IPS DF 6.9 (cell line): ENCODE results near the gene SIK2.
A peak's percentile ranks its signal among the peaks of the same experiment; 100 is the strongest.
"Not testable (repeated sequence)": the region's sequence is repeated elsewhere in the genome, so short reads cannot be mapped to it uniquely, and the experiment has no call there.

Experiments used
- DNase-seq: peaks from one replicate; pipeline ENCODE4 v3.0.0-alpha.2; 2013; ENCODE audit warnings: low read depth, low spot score
- H3K27ac ChIP-seq: one replicate; pipeline ENCODE4 v1.5.1; 2013; ENCODE audit warnings: low read length, control low read depth
- H3K27me3 ChIP-seq: 2 replicates; pipeline ENCODE4 v1.6.1; 2013; ENCODE audit warnings: mild to moderate bottlenecking, low read length; ENCODE audit not compliant: control insufficient read depth, insufficient read depth
- H3K36me3 ChIP-seq: 2 replicates; pipeline ENCODE4 v1.6.1; 2013; ENCODE audit warnings: low read length; ENCODE audit not compliant: control insufficient read depth, insufficient read depth
- H3K4me1 ChIP-seq: 2 replicates; pipeline ENCODE4 v1.6.1; 2013; ENCODE audit warnings: low read length; ENCODE audit not compliant: control insufficient read depth, insufficient read depth
- H3K4me3 ChIP-seq: 2 replicates; pipeline ENCODE4 v1.5.1; 2013; ENCODE audit warnings: mild to moderate bottlenecking, low read length
- H3K9me3 ChIP-seq: 2 replicates; pipeline ENCODE4 v1.6.1; 2013; ENCODE audit warnings: low read length, inconsistent platforms; ENCODE audit not compliant: control insufficient read depth, insufficient read depth
- WGBS: extraction: QIAGEN DNeasy Blood & Tissue Kit; methylation state at CpG from one replicate; pipeline ENCODE4 v1.1.7; 2013; ENCODE audit warnings: mixed read lengths, missing lambda C conversion rate; ENCODE audit not compliant: insufficient read length, insufficient coverage; 5-methylcytosine and 5-hydroxymethylcytosine counted together

SIK2 gene

DNA sequence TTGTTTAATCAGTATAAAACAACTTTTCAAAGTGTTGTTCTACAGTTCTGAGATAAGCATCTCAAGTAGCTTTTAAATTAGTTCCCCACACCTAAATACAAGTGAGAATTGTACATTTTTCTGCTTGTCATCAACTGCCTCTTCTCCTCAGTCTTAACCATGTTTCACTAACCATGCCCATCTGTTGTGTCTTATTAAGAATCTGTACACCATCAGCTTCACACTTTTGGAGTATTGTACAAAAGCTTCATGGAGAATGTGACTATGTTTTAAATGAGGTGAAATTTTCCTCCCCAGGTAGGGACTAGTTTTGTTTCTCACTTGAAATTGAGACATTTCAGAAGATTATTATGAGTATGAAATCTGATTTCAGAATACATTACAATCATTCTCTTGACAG, 52.4 kb downstream of the SIK2 start:
- no peaks in the 10 kb centered on the region for H3K27me3 ChIP-seq
- no peaks in the 10 kb centered on the region for H3K36me3 ChIP-seq
- H3K4me1 ChIP-seq: no peaks in the 10 kb centered on the region
- H3K9me3 ChIP-seq: no peaks in the 10 kb centered on the region
- no peak overlapping the region for H3K27ac ChIP-seq
- H3K4me3 ChIP-seq: no peak overlapping the region
- no peak for DNase-seq

DNA sequence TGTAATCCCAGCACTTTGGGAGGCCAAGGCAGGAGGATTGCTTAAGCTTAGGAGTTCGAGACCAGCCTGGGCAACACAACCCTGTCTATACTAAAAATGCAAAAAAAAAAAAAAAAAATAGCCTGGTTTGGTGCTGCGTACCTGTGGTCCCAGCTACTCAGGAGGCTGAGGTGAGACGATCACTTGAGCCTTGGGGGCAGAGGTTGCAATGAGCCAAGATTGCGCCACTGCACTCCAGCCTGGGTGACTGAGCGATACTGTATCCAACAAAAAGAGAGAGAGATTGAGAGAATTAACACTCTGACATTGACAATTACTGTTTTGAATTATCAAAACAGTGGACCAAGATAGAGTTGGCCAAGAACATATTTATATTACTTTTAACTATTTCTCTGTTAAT, 53.7 kb downstream of the SIK2 start:
- WGBS: no CpG with 5 or more reads among the region's 5 CpGs

GRCh38 chr11:111657905-111658304, 55.7 kb downstream of the SIK2 start:
- H3K27ac ChIP-seq, H3K4me1 ChIP-seq, DNase-seq, H3K4me3 ChIP-seq, H3K36me3 ChIP-seq, H3K9me3 ChIP-seq, H3K27me3 ChIP-seq: not testable (repeated sequence)
- no CpG with 5 or more reads among the region's 8 CpGs for WGBS

More for the DNA sequence above, 53.7 kb downstream of the SIK2 start:
- no peaks in the 10 kb centered on the region for H3K36me3 ChIP-seq
- no peak overlapping the region for H3K27ac ChIP-seq
- no peaks in the 10 kb centered on the region for H3K4me1 ChIP-seq
- H3K27me3 ChIP-seq: no peaks in the 10 kb centered on the region
- H3K9me3 ChIP-seq: no peaks in the 10 kb centered on the region
- H3K4me3 ChIP-seq: no peak overlapping the region
- no peak for DNase-seq

- not testable (repeated sequence) for H3K36me3 ChIP-seq, H3K27ac ChIP-seq, H3K9me3 ChIP-seq, H3K4me1 ChIP-seq, DNase-seq, H3K4me3 ChIP-seq, H3K27me3 ChIP-seq
- no CpG with 5 or more reads among the region's 3 CpGs for WGBS
Observed at GRCh38 chr11:111658493-111658892, 56.2 kb downstream of the SIK2 start.

DNA sequence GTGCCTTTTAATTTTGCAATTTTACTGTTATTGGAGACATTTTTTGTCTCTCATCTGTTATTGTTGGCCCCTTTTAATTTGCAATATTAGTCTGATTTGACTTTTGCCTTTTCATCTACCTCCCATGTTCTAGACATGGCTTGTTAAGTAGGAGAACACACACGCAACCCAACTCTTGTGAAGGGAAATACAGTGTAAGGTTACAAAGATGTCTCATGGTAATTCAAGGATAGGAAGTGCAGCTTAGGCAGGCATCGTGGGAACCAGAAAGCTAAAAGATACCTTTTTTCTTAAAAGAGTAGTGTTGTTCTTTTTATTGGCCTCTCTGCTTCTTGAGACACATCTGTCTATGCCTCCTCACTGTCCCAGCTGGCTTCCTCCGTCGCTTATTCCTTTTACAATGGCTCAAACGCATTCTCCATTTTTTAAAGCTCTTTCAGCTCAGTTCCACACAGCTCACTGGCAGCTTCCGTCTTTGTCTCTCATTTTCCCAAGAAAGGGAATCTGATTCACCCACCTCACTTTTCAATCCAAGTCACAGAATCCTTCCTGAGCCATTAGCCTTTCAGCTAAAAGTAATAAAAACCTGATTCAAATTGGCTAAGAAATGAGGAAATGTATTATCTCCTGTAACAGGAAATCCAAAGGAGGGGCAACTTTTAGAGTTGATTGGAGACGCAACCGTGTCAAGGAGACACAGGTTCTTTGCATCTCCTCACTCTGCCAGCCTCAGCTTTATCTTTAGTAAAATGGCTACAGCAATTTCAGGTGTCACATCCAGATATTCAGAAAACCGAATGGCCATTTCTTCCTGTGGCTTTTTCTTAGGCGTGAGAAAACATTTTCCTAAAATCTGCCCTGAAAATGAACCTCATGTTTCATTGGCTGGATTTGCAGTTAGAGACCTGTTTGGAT, 57.2 kb downstream of the SIK2 start:
- Histone ChIP-seq H3K27me3 (no peaks in the 10 kb centered on the region), H3K4me3 (no peak overlapping the region), H3K27ac (no peak overlapping the region), H3K36me3 (no peaks in the 10 kb centered on the region), H3K9me3 (no peaks in the 10 kb centered on the region), H3K4me1 (no peaks in the 10 kb centered on the region)
- WGBS: no CpG with 5 or more reads among the region's 10 CpGs
- no peak for DNase-seq

DNA sequence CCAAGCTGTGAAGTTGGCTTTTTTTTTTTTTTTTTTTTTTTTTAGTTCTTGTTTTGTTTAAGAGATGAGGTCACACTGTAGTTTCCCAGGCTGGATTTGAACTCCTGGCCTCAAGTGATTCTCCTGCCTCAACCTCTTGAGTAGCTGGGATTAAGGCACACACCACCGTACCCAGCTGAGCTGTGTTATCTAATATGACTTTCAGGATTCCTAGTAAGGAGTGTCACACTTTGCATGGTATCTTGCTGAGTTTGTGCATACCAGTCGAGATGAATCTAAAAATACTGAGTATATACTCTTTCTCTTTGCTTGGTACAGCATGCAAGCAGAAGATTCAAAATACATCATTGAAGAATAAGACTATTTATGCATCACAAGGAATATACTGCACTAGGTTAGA, 58.6 kb downstream of the SIK2 start:
- Histone ChIP-seq H3K36me3 (no peaks in the 10 kb centered on the region), H3K27me3 (no peaks in the 10 kb centered on the region)
- no peak for DNase-seq

DNA sequence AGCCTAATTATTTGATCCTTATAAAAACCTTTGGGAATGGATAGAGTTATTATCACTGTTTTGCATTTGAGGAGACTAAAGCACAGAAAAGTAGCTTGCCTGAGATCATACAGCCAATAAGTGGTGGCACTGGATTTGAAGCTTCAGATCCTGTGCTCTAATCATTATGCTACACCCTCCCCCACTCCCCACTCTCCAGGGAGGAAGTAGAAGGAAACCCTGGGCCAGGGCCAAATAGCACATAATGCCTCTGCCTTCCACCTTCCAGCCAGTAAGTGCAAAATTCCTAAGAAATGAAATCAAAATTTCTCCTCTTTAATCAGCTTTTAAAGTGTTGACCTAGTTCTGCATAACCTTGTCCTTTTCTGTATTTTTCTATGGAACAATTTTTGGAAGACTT, 61.6 kb downstream of the SIK2 start:
- no peaks in the 10 kb centered on the region for H3K36me3 ChIP-seq
- no peaks in the 10 kb centered on the region for H3K4me1 ChIP-seq
- no peak overlapping the region for H3K4me3 ChIP-seq
- DNase-seq: no peak
- no peaks in the 10 kb centered on the region for H3K9me3 ChIP-seq
- H3K27me3 ChIP-seq: no peaks in the 10 kb centered on the region
- no peak overlapping the region for H3K27ac ChIP-seq

More for the DNA sequence above, 58.6 kb downstream of the SIK2 start:
- H3K9me3 ChIP-seq: no peaks in the 10 kb centered on the region
- no peaks in the 10 kb centered on the region for H3K4me1 ChIP-seq
- H3K4me3 ChIP-seq: no peak overlapping the region
- H3K27ac ChIP-seq: no peak overlapping the region
- no CpG with 5 or more reads among the region's 2 CpGs for WGBS

DNA sequence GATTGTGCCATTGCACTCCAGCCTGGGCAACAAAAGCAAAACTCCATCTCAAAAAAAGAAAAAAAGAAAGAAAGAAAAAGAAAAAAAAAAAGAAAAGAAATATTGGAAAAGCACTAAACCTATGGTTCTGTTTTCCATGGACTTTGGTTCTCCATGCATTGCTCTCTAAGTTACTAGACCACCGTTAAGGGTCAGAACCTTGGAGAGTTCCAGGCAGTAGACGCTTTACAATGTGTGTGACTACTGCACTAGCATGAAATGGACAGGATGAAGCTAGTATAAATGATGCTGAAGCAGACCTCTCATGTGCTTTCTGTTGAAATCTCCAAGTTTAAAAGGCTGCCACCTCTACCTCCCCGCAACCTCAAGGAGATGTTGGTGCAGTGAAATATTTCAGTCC, 63.5 kb downstream of the SIK2 start:
- Histone ChIP-seq H3K4me1 (no peaks in the 10 kb centered on the region), H3K4me3 (no peak overlapping the region), H3K27me3 (no peaks in the 10 kb centered on the region), H3K27ac (no peak overlapping the region), H3K9me3 (no peaks in the 10 kb centered on the region), H3K36me3 (no peaks in the 10 kb centered on the region)
- peak; percentile 5 for DNase-seq
- no CpG with 5 or more reads among the region's 3 CpGs for WGBS

DNA sequence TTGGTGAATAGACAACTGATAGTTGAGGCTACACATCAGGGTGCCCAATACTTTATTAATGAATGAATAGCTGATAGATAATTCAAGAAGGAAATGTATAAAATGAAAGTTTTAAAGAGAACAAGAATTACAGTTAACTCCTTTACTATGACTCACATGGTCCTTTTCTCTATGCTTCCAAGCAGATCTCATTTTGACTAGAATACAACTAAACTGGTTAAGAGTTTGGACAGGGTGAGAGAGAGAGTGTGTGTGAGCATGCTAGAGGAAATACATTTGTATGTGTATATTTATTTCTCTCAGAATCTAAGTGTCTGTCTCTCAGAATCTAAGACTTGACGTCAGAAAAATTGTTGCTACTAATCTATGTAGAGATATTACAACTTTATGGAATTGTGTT, 66.7 kb downstream of the SIK2 start:
- WGBS: no CpG with 5 or more reads among the region's 1 CpG
- 0 out of 2 replicates have a peak, but pooled peaks cover 4% of the 10 kb centered on the region for H3K36me3 ChIP-seq
- H3K9me3 ChIP-seq: no peaks in the 10 kb centered on the region

DNA sequence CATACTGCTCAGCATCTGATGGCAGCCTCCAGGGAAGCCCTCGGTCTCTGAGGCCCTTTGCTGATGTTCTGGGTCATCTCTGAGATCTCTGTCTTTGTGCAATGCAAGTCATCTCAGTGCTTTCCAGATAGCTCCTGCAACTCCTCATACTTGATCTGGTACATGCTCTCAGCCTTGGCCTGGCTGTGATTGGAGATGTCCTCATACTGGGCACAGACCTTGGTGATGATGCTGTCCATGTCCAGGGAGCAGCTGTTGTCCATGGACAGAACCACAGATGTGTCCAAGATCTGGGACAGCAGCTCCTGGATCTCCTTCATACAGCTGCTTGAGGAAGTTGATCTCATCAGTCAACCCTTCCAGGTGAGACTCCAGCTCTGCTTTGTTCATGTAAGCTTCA, 69.1 kb downstream of the SIK2 start:
- Histone ChIP-seq H3K4me3 (no peak overlapping the region), H3K27ac (no peak overlapping the region), H3K27me3 (no peaks in the 10 kb centered on the region), H3K4me1 (no peaks in the 10 kb centered on the region), H3K36me3 (0 out of 2 replicates have a peak, but pooled peaks cover 4% of the 10 kb centered on the region), H3K9me3 (no peaks in the 10 kb centered on the region)
- DNase-seq: no peak
- WGBS: no CpG with 5 or more reads among the region's 1 CpG

More for the DNA sequence above, 66.7 kb downstream of the SIK2 start:
- no peak overlapping the region for H3K27ac ChIP-seq
- no peak overlapping the region for H3K4me3 ChIP-seq
- no peaks in the 10 kb centered on the region for H3K4me1 ChIP-seq
- no peaks in the 10 kb centered on the region for H3K27me3 ChIP-seq
- no peak for DNase-seq

- no peaks in the 10 kb centered on the region for H3K27me3 ChIP-seq
- no CpG with 5 or more reads among the region's 1 CpG for WGBS
- H3K36me3 ChIP-seq: 0 out of 2 replicates have a peak, but pooled peaks cover 4% of the 10 kb centered on the region
- H3K9me3 ChIP-seq: no peaks in the 10 kb centered on the region
- H3K4me3 ChIP-seq: no peak overlapping the region
- no peak for DNase-seq
- no peaks in the 10 kb centered on the region for H3K4me1 ChIP-seq
- H3K27ac ChIP-seq: no peak overlapping the region
Observed at GRCh38 chr11:111672949-111673348, 70.7 kb downstream of the SIK2 start.
